ENCODE measurements around the gene PAGR1.
"Not testable (repeated sequence)": the region's sequence is repeated elsewhere in the genome, so short reads cannot be mapped to it uniquely, and the experiment has no call there.

The PAGR1 gene

GRCh38 chr16:29815793-29816693 is at the start of gene PAGR1:
Gene PAGR1 (plus strand): TSS chr16:29816152. CDS start chr16:29816526, 374 bp downstream.
- peaks cover 27% of the 10 kb centered on the region for H3K4me1 ChIP-seq (ENCODE audit: insufficient read depth, insufficient read length)
- no peaks in the 10 kb centered on the region for H3K9me3 ChIP-seq (ENCODE audit: insufficient read depth, low read length)
- TF ChIP-seq ZNF274 (IDR thresholded peaks at IDR 0.05; ENCODE audit: low read depth, low read length): no peak
- TF ChIP-seq YY1 (IDR thresholded peaks at IDR 0.05; ENCODE audit: insufficient read depth, insufficient read length): peak; percentile 99
- DNase-seq (ENCODE audit: low read depth, low spot score): peak; percentile 99
- peak within 1 kb of the TSS; percentile 92 for H3K4me3 ChIP-seq (ENCODE audit: insufficient read length, low read depth)
- H3K27me3 ChIP-seq (ENCODE audit: insufficient read depth, insufficient read length): no peaks in the 10 kb centered on the region
- H3K9ac ChIP-seq (ENCODE audit: insufficient read length, low read depth): peak within 1 kb of the TSS; percentile 99
- peaks cover 34% of the 10 kb centered on the region for H3K36me3 ChIP-seq (ENCODE audit: insufficient read depth, insufficient read length, low read length)

GRCh38 chr16:29766571-29766970 is 49.4 kb upstream of the PAGR1 start:
- no peak for DNase-seq (ENCODE audit: low read depth, low spot score)
- Histone ChIP-seq H3K4me1 (ENCODE audit: insufficient read depth, insufficient read length) (peaks cover 2% of the 10 kb centered on the region), H3K27me3 (ENCODE audit: insufficient read depth, insufficient read length) (no peaks in the 10 kb centered on the region), H3K4me3 (ENCODE audit: insufficient read length, low read depth) (no peak overlapping the region), H3K9ac (ENCODE audit: insufficient read length, low read depth) (no peak overlapping the region), H3K36me3 (ENCODE audit: insufficient read depth, insufficient read length, low read length) (no peaks in the 10 kb centered on the region), H3K9me3 (ENCODE audit: insufficient read depth, low read length) (no peaks in the 10 kb centered on the region)
- TF ChIP-seq YY1 (IDR thresholded peaks at IDR 0.05; ENCODE audit: insufficient read depth, insufficient read length) (no peak), ZNF274 (IDR thresholded peaks at IDR 0.05; ENCODE audit: low read depth, low read length) (no peak), SUZ12 (IDR thresholded peaks at IDR 0.05; ENCODE audit: extremely low read depth, insufficient read depth, insufficient read length) (no peak)

DNA sequence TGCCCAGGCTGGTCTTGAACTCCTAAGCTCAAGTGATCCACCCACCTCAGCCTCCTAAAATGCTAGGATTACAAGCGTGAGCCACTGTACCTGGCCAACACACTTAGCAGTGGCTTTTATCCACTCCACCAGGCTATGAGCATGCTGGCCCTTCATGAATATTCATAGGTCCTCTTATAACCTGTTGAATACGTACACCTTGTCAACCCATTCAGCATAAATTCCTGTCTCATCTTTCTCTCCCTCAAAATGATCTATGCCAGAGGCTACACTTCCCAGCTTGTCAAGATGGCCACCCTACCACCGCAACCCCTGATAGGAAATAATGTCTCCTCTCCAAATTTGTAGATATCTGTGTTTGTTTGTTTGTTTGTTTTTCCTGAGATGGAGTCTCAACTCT is 48.9 kb upstream of the PAGR1 start:
- H3K36me3 ChIP-seq (ENCODE audit: insufficient read depth, insufficient read length, low read length): no peaks in the 10 kb centered on the region
- no peaks in the 10 kb centered on the region for H3K9me3 ChIP-seq (ENCODE audit: insufficient read depth, low read length)
- no peak for DNase-seq (ENCODE audit: low read depth, low spot score)
- H3K4me3 ChIP-seq (ENCODE audit: insufficient read length, low read depth): no peak overlapping the region
- H3K27me3 ChIP-seq (ENCODE audit: insufficient read depth, insufficient read length): no peaks in the 10 kb centered on the region
- TF ChIP-seq YY1 (IDR thresholded peaks at IDR 0.05; ENCODE audit: insufficient read depth, insufficient read length) (no peak), ZNF274 (IDR thresholded peaks at IDR 0.05; ENCODE audit: low read depth, low read length) (no peak), SUZ12 (IDR thresholded peaks at IDR 0.05; ENCODE audit: extremely low read depth, insufficient read depth, insufficient read length) (no peak)
- no peak overlapping the region for H3K9ac ChIP-seq (ENCODE audit: insufficient read length, low read depth)
- H3K4me1 ChIP-seq (ENCODE audit: insufficient read depth, insufficient read length): peaks cover 2% of the 10 kb centered on the region

DNA sequence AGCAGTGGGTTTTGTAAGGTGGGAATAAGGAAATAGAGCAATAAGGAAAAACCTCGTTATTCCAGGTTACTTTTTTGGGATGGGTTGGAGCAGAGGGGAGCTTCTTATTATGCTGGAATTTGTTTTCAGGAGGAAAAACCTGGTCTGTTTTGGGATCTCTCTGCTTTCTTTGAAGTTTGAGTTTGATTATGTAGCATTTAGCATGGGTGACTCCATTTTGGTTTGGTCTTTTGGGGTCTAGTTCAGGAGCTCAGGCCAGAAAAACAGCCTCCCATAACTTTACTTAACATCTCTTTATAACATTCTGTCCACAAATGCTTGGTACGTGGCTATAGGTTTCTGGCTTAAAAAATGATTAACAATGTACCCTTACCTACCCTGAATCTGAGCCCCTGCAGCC is 46.4 kb upstream of the PAGR1 start:
- H3K9ac ChIP-seq (ENCODE audit: insufficient read length, low read depth): no peak overlapping the region
- H3K27me3 ChIP-seq (ENCODE audit: insufficient read depth, insufficient read length): no peaks in the 10 kb centered on the region
- H3K4me1 ChIP-seq (ENCODE audit: insufficient read depth, insufficient read length): peaks cover 2% of the 10 kb centered on the region
- no peaks in the 10 kb centered on the region for H3K36me3 ChIP-seq (ENCODE audit: insufficient read depth, insufficient read length, low read length)
- H3K4me3 ChIP-seq (ENCODE audit: insufficient read length, low read depth): no peak overlapping the region
- TF ChIP-seq ZNF274 (IDR thresholded peaks at IDR 0.05; ENCODE audit: low read depth, low read length) (no peak), SUZ12 (IDR thresholded peaks at IDR 0.05; ENCODE audit: extremely low read depth, insufficient read depth, insufficient read length) (no peak), YY1 (IDR thresholded peaks at IDR 0.05; ENCODE audit: insufficient read depth, insufficient read length) (no peak)
- no peaks in the 10 kb centered on the region for H3K9me3 ChIP-seq (ENCODE audit: insufficient read depth, low read length)
- DNase-seq (ENCODE audit: low read depth, low spot score): no peak

- Histone ChIP-seq H3K4me1 (ENCODE audit: insufficient read depth, insufficient read length) (peaks cover under 1% of the 10 kb centered on the region), H3K27me3 (ENCODE audit: insufficient read depth, insufficient read length) (no peaks in the 10 kb centered on the region), H3K9ac (ENCODE audit: insufficient read length, low read depth) (no peak overlapping the region), H3K9me3 (ENCODE audit: insufficient read depth, low read length) (no peaks in the 10 kb centered on the region), H3K36me3 (ENCODE audit: insufficient read depth, insufficient read length, low read length) (no peaks in the 10 kb centered on the region), H3K4me3 (ENCODE audit: insufficient read length, low read depth) (no peak overlapping the region)
- DNase-seq (ENCODE audit: low read depth, low spot score): no peak
- TF ChIP-seq YY1 (IDR thresholded peaks at IDR 0.05; ENCODE audit: insufficient read depth, insufficient read length): no peak
- no peak for TF ChIP-seq SUZ12 (IDR thresholded peaks at IDR 0.05; ENCODE audit: extremely low read depth, insufficient read depth, insufficient read length)
- no peak for TF ChIP-seq ZNF274 (IDR thresholded peaks at IDR 0.05; ENCODE audit: low read depth, low read length)
Observed at GRCh38 chr16:29770250-29770929, 45.6 kb upstream of the PAGR1 start.

- not testable (repeated sequence) for H3K27me3 ChIP-seq (ENCODE audit: insufficient read depth, insufficient read length); H3K9ac ChIP-seq (ENCODE audit: insufficient read length, low read depth); H3K9me3 ChIP-seq (ENCODE audit: insufficient read depth, low read length); H3K36me3 ChIP-seq (ENCODE audit: insufficient read depth, insufficient read length, low read length); DNase-seq (ENCODE audit: low read depth, low spot score); H3K4me1 ChIP-seq (ENCODE audit: insufficient read depth, insufficient read length); H3K4me3 ChIP-seq (ENCODE audit: insufficient read length, low read depth)
Observed at GRCh38 chr16:29772330-29772729, 43.6 kb upstream of the PAGR1 start.

- Histone ChIP-seq H3K9ac (ENCODE audit: insufficient read length, low read depth) (no peak overlapping the region), H3K4me1 (ENCODE audit: insufficient read depth, insufficient read length) (peaks cover 3% of the 10 kb centered on the region), H3K9me3 (ENCODE audit: insufficient read depth, low read length) (no peaks in the 10 kb centered on the region), H3K36me3 (ENCODE audit: insufficient read depth, insufficient read length, low read length) (no peaks in the 10 kb centered on the region), H3K4me3 (ENCODE audit: insufficient read length, low read depth) (no peak overlapping the region), H3K27me3 (ENCODE audit: insufficient read depth, insufficient read length) (peaks cover 3% of the 10 kb centered on the region)
- no peak for DNase-seq (ENCODE audit: low read depth, low spot score)
- no peak for TF ChIP-seq SUZ12 (IDR thresholded peaks at IDR 0.05; ENCODE audit: extremely low read depth, insufficient read depth, insufficient read length)
Observed at GRCh38 chr16:29774730-29775129, 41.2 kb upstream of the PAGR1 start.

Data from NT2/D1 (cell line).